Measurements from ENCODE around the gene DNAH3. TPM values are rescaled to one million over a fixed set of nuclear protein-coding genes. Genes with fewer than 3 reads are reported as not detected.
"Not testable (repeated sequence)": the region's sequence is repeated elsewhere in the genome, so short reads cannot be mapped to it uniquely, and the experiment has no call there.

The DNAH3 gene
- total RNA-seq, 4 donors from 2014 or later = under 0.01 to 2.1 (median 0.93) TPM

GRCh38 chr16:20949660-20950059 lies 201.0 kb downstream of the DNAH3 start:
- no peak for TF ChIP-seq POLR2A (IDR thresholded peaks at IDR 0.05)
- TF ChIP-seq, protein P1, sequence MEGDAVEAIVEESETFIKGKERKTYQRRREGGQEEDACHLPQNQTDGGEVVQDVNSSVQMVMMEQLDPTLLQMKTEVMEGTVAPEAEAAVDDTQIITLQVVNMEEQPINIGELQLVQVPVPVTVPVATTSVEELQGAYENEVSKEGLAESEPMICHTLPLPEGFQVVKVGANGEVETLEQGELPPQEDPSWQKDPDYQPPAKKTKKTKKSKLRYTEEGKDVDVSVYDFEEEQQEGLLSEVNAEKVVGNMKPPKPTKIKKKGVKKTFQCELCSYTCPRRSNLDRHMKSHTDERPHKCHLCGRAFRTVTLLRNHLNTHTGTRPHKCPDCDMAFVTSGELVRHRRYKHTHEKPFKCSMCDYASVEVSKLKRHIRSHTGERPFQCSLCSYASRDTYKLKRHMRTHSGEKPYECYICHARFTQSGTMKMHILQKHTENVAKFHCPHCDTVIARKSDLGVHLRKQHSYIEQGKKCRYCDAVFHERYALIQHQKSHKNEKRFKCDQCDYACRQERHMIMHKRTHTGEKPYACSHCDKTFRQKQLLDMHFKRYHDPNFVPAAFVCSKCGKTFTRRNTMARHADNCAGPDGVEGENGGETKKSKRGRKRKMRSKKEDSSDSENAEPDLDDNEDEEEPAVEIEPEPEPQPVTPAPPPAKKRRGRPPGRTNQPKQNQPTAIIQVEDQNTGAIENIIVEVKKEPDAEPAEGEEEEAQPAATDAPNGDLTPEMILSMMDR (IDR thresholded peaks at IDR 0.05) = no peak
- H3K27ac ChIP-seq = no peak overlapping the region

GRCh38 chr16:20948444-20948843 lies 202.2 kb downstream of the DNAH3 start:
- Histone ChIP-seq H3K36me3 (no peaks in the 10 kb centered on the region), H3K9me3 (no peaks in the 10 kb centered on the region), H3K27ac (no peak overlapping the region), H3K4me1 (no peaks in the 10 kb centered on the region), H3K27me3 (no peaks in the 10 kb centered on the region), H3K4me3 (no peak overlapping the region)
- no peak for TF ChIP-seq POLR2A (IDR thresholded peaks at IDR 0.05)
- TF ChIP-seq, protein P1 (IDR thresholded peaks at IDR 0.05) = no peak
- DNase-seq = no peak
- intact Hi-C loops (cut with DNase I; ENCODE audit: low total_unique reads) = no loop called here

More at GRCh38 chr16:20949660-20950059, 201.0 kb downstream of the DNAH3 start:
- H3K36me3 ChIP-seq = no peaks in the 10 kb centered on the region
- H3K4me3 ChIP-seq = no peak overlapping the region
- H3K27me3 ChIP-seq = no peaks in the 10 kb centered on the region
- H3K4me1 ChIP-seq = no peaks in the 10 kb centered on the region
- DNase-seq = no peak
- intact Hi-C loops (cut with DNase I; ENCODE audit: low total_unique reads) = no loop called here
- no peaks in the 10 kb centered on the region for H3K9me3 ChIP-seq

DNA sequence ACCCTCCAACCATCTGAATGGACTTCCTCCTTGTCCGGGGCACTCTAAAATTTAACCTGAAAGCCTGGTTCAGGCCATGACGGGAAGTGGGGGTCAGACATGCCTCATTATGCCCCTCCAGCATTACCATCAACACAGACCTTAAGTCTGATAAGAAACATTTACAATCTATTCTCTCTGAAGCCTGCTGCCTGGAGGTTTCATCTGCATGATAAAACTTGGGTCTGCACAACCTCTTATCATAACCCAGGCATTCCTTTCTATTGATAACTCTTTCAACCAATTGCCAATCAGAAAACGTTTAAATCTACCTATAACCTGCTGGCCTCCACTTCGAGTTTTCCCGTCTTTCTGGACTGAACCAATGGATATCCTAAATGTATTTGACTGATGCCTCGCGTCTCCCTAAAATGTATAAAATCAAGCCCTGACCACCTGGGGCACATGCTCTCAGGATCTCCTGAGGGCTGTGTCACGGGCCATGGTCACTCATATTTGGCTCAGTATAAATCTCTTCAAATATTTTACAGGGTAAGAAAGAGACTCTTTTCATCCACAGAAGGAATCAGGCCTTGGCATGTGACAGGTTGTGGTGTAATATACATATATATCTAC lies 204.5 kb downstream of the DNAH3 start:
- no peak for DNase-seq
- Histone ChIP-seq H3K27me3 (no peaks in the 10 kb centered on the region), H3K27ac (no peak overlapping the region), H3K36me3 (no peaks in the 10 kb centered on the region), H3K9me3 (no peaks in the 10 kb centered on the region), H3K4me3 (no peak overlapping the region), H3K4me1 (no peaks in the 10 kb centered on the region)
- no peak for TF ChIP-seq POLR2A (IDR thresholded peaks at IDR 0.05)
- TF ChIP-seq, protein P1 (IDR thresholded peaks at IDR 0.05) = no peak
- intact Hi-C loops (cut with DNase I; ENCODE audit: low total_unique reads) = no loop called here

- intact Hi-C loops (cut with DNase I; ENCODE audit: low total_unique reads); DNase-seq; H3K27ac ChIP-seq; H3K4me1 ChIP-seq; H3K27me3 ChIP-seq; H3K36me3 ChIP-seq; H3K4me3 ChIP-seq; H3K9me3 ChIP-seq: not testable (repeated sequence)
Observed at GRCh38 chr16:20945575-20945875, 205.1 kb downstream of the DNAH3 start.

- Histone ChIP-seq H3K27ac (no peak overlapping the region), H3K9me3 (no peaks in the 10 kb centered on the region), H3K27me3 (no peaks in the 10 kb centered on the region), H3K36me3 (no peaks in the 10 kb centered on the region), H3K4me3 (no peak overlapping the region), H3K4me1 (no peaks in the 10 kb centered on the region)
- TF ChIP-seq POLR2A (IDR thresholded peaks at IDR 0.05) = no peak
- intact Hi-C loops (cut with DNase I; ENCODE audit: low total_unique reads) = no loop called here
- no peak for DNase-seq
Observed at GRCh38 chr16:20944861-20945574, 205.6 kb downstream of the DNAH3 start.

DNA sequence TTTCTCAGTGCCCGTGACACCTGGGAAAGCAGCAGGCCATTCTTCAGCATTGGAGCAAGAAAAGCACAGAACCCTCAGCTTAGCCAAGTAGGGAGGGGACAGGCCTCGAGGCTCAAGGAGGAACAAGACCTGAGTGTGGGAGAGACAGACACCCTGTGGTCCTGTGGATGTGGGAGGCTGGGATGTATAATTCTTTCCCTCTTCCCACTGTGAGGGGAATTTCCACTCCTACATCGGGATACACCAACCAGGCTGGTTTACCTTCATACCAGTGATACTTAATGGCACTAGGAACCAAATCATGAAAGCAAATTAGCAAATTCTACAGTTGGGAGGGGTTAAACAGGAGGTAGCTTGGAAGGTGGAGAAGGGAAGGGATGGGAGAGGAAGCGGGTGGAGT lies 208.4 kb downstream of the DNAH3 start:
- Histone ChIP-seq H3K27ac (no peak overlapping the region), H3K4me3 (no peak overlapping the region), H3K36me3 (no peaks in the 10 kb centered on the region), H3K27me3 (no peaks in the 10 kb centered on the region), H3K9me3 (no peaks in the 10 kb centered on the region), H3K4me1 (no peaks in the 10 kb centered on the region)
- TF ChIP-seq POLR2A (IDR thresholded peaks at IDR 0.05) = no peak
- TF ChIP-seq, protein P1 (IDR thresholded peaks at IDR 0.05) = no peak
- no peak for DNase-seq
- intact Hi-C loops (cut with DNase I; ENCODE audit: low total_unique reads) = no loop called here
